HepG2 (cell line): ENCODE results near the gene NDRG2. TPM values are rescaled to one million over a fixed set of nuclear protein-coding genes. Genes with fewer than 3 reads are reported as not detected.

Experiments
- AHDC1 ChIP-seq: sonication (generic); formaldehyde crosslinking; IDR thresholded peaks from 2 replicates; pipeline ENCODE4 v1.5.1; 2020; ENCODE audit warnings: mild to moderate bottlenecking, missing genetic modification reagents, borderline replicate concordance
- ARNT ChIP-seq: fragments of 450-650 bp; IDR thresholded peaks from 2 replicates; pipeline ENCODE4 v1.6.1; 2017
- CSRNP1 ChIP-seq: sonication (generic); formaldehyde crosslinking; IDR thresholded peaks from 2 replicates; pipeline ENCODE4 v1.8.1; 2023; ENCODE audit warnings: mild to moderate bottlenecking, missing genetic modification reagents
- FOXM1 ChIP-seq: sonication (generic); formaldehyde crosslinking; IDR thresholded peaks from 2 replicates; pipeline ENCODE4 v1.5.0; 2020; ENCODE audit warnings: missing genetic modification reagents
- HNF1B ChIP-seq: sonication (generic); formaldehyde crosslinking; IDR thresholded peaks from 2 replicates; pipeline ENCODE4 v1.5.1; 2020; ENCODE audit warnings: mild to moderate bottlenecking, moderate library complexity, missing genetic modification reagents
- MATR3 ChIP-seq: sonication (generic); formaldehyde crosslinking; IDR thresholded peaks from 2 replicates; pipeline ENCODE4 v1.4.0; 2020; ENCODE audit warnings: missing genetic modification reagents
- NCOA5 ChIP-seq: sonication (generic); formaldehyde crosslinking; IDR thresholded peaks from 2 replicates; pipeline ENCODE4 v1.4.0; 2020; ENCODE audit warnings: missing genetic modification reagents
- TEF ChIP-seq: sonication (generic); formaldehyde crosslinking; IDR thresholded peaks from 2 replicates; pipeline ENCODE4 v1.5.0; 2020; ENCODE audit warnings: missing genetic modification reagents
- ZKSCAN1 ChIP-seq: fragments of 150-350 bp; IDR thresholded peaks from 2 replicates; pipeline ENCODE4 v1.6.1; 2014; ENCODE audit warnings: low read length
- ZNF224 ChIP-seq: sonication (generic); formaldehyde crosslinking; IDR thresholded peaks from 2 replicates; pipeline ENCODE4 v1.5.0; 2020; ENCODE audit warnings: mild to moderate bottlenecking, missing genetic modification reagents
- ZNF343 ChIP-seq: sonication (generic); formaldehyde crosslinking; IDR thresholded peaks from 2 replicates; pipeline ENCODE4 v1.4.0; 2020; ENCODE audit warnings: mild to moderate bottlenecking, missing genetic modification reagents
- ZNF597 ChIP-seq: sonication (generic); formaldehyde crosslinking; IDR thresholded peaks from 2 replicates; pipeline ENCODE4 v1.5.0; 2020; ENCODE audit warnings: missing genetic modification reagents
- ZNF598 ChIP-seq: sonication (generic); formaldehyde crosslinking; IDR thresholded peaks from 2 replicates; pipeline ENCODE4 v1.5.1; 2020; ENCODE audit warnings: mild to moderate bottlenecking, missing genetic modification reagents, borderline replicate concordance
- ZNF687 ChIP-seq: sonication (generic); formaldehyde crosslinking; IDR thresholded peaks from 2 replicates; pipeline ENCODE4 v1.5.1; 2020; ENCODE audit warnings: mild to moderate bottlenecking, missing genetic modification reagents, moderate library complexity
- ZNF766 ChIP-seq: sonication (generic); formaldehyde crosslinking; IDR thresholded peaks from 2 replicates; pipeline ENCODE4 v1.5.0; 2020; ENCODE audit warnings: missing genetic modification reagents, borderline replicate concordance
- polyA plus RNA-seq, 8 experiments: library from polyadenylated mRNA; depleted of rRNA in 3 of 8; stranded (reverse) in 7 of 8; unstranded in 1 of 8; fragments of >200 nt; fragmentation: Illumina TruSeq in 4 of 8; extraction: Trizol in 4 of 8; gene quantifications; 2 replicates each; pipeline versions ENCODE4 v1.2.1 to v1.2.3, GENCODE V29; 2011 to 2016; ENCODE audit warnings: low read depth in 4 of 8, missing spikeins in 1 of 8, mixed read lengths in 1 of 8; ENCODE audit not compliant: insufficient read depth in 1 of 8
- total RNA-seq, 5 experiments: library from RNA; depleted of rRNA; stranded (reverse); fragments of >200 nt; fragmentation: Illumina TruSeq; extraction: Trizol; gene quantifications; 2 replicates each; pipeline ENCODE4 v1.2.3, GENCODE V29; 2016; ENCODE audit warnings: low read depth in 1 of 5

NDRG2 gene
- total and polyA plus RNA-seq, 2 of the 13 experiments (the other 11 are each of a cell fraction or from before 2014, with no cell fraction given): 27.2 to 189 TPM

- peak; percentile 39 for TF ChIP-seq ZNF687
- TF ChIP-seq AHDC1 (CRISPR knock-in tag): no peak
- no peak for TF ChIP-seq ZNF343 (CRISPR knock-in tag)
- TF ChIP-seq HNF1B: no peak
- no peak for TF ChIP-seq TEF (CRISPR knock-in tag)
- TF ChIP-seq ZNF766 (CRISPR knock-in tag): no peak
- no peak for TF ChIP-seq ZNF224
- no peak for TF ChIP-seq FOXM1 (CRISPR knock-in tag)
- no peak for TF ChIP-seq CSRNP1 (CRISPR knock-in tag)
- TF ChIP-seq ZKSCAN1: no peak
- 0 out of 2 replicates have a peak, but pooled peaks have one; percentile 54 for TF ChIP-seq ZNF598 (CRISPR knock-in tag)
- no peak for TF ChIP-seq MATR3 (CRISPR knock-in tag)
- TF ChIP-seq ARNT: no peak
- TF ChIP-seq NCOA5 (CRISPR knock-in tag): no peak
- no peak for TF ChIP-seq ZNF597
These were observed 48.0 kb upstream of the NDRG2 start (continued) for GRCh38 chr14:21072781-21073339.
